A673 (cell line): ENCODE data around the gene ASPG.

Source experiments
- CTCF ChIP-seq: fragments of 300-800, 200-600 bp; sonication (generic); conservative IDR thresholded peaks from 2 replicates; pipeline ENCODE4 v1.5.1; 2017; ENCODE audit warnings: low read depth, mild to moderate bottlenecking, antibody characterized with exemption, low read length, moderate library complexity, mixed read lengths
- EZH2 ChIP-seq: fragments of 200-600 bp; sonication (generic); IDR thresholded peaks from 2 replicates; pipeline ENCODE4 v1.6.1; 2017; ENCODE audit warnings: borderline replicate concordance, low read depth, mild to moderate bottlenecking, mixed read lengths, antibody characterized with exemption, low read length; ENCODE audit not compliant: poor library complexity, severe bottlenecking

GRCh38 chr14:104044016-104044415 lies 41.5 kb upstream of the ASPG start:
- TF ChIP-seq EZH2 (no peak), CTCF (no peak)
